Smooth muscle cell (in vitro differentiated cells): ENCODE results near the gene MTUS2. TPM values are rescaled to one million over a fixed set of nuclear protein-coding genes. Genes with fewer than 3 reads are reported as not detected.
A peak's percentile ranks its signal among the peaks of the same experiment; 100 is the strongest.

Experiments
- DNase-seq: peaks from one replicate; lab custom pipeline; 2025; ENCODE audit not compliant: unreplicated experiment; lab: John Stamatoyannopoulos, UW
- H2AFZ ChIP-seq: fragments of 200-600 bp; sonication (generic); 2 replicates; pipeline ENCODE4 v1.6.0; 2016; ENCODE audit warnings: antibody characterized with exemption, low read depth, mild to moderate bottlenecking
- H3F3A ChIP-seq: fragments of 200-600 bp; sonication (generic); 2 replicates; pipeline ENCODE4 v1.6.0; 2017; ENCODE audit warnings: antibody characterized with exemption, low read depth
- H3K27ac ChIP-seq: fragments of 200-600 bp; sonication (generic); 2 replicates; pipeline ENCODE4 v1.5.1; 2016; ENCODE audit warnings: low read depth, mild to moderate bottlenecking
- H3K27me3 ChIP-seq: fragments of 200-600 bp; sonication (generic); 2 replicates; pipeline ENCODE4 v1.6.1; 2016; ENCODE audit warnings: low read depth, mild to moderate bottlenecking
- H3K36me3 ChIP-seq: fragments of 200-600 bp; sonication (generic); 2 replicates; pipeline ENCODE4 v1.5.1; 2016; ENCODE audit warnings: low read depth
- H3K4me1 ChIP-seq: fragments of 200-600 bp; sonication (generic); 2 replicates; pipeline ENCODE4 v1.5.1; 2016; ENCODE audit warnings: low read depth
- H3K4me2 ChIP-seq: fragments of 200-600 bp; sonication (generic); 2 replicates; pipeline ENCODE4 v1.6.0; 2016; ENCODE audit warnings: mild to moderate bottlenecking
- H3K4me3 ChIP-seq: fragments of 200-600 bp; sonication (generic); 2 replicates; pipeline ENCODE4 v1.5.1; 2016; ENCODE audit warnings: mild to moderate bottlenecking
- H3K79me2 ChIP-seq: fragments of 200-600 bp; sonication (generic); 2 replicates; pipeline ENCODE4 v1.6.0; 2016; ENCODE audit warnings: low read depth, mild to moderate bottlenecking
- H3K9ac ChIP-seq: fragments of 200-600 bp; sonication (generic); 2 replicates; pipeline ENCODE4 v1.6.0; 2016; ENCODE audit warnings: low read depth
- H3K9me3 ChIP-seq: fragments of 200-600 bp; sonication (generic); replicated peaks from 2 replicates; pipeline ENCODE4 v1.5.1; 2016; ENCODE audit warnings: low read depth
- H4K20me1 ChIP-seq: fragments of 200-600 bp; sonication (generic); 2 replicates; pipeline ENCODE4 v1.6.0; 2016; ENCODE audit warnings: low read depth
- WGBS: methylation state at CpG from one replicate; pipeline ENCODE4 v1.1.7; 2016; ENCODE audit warnings: low lambda C conversion rate; 5-methylcytosine and 5-hydroxymethylcytosine counted together
- polyA plus RNA-seq: library from polyadenylated mRNA; unstranded; fragments of >200 nt; fragmentation: Nextera tagmentation; extraction: Ambion mirVana; gene quantifications from 2 replicates; pipeline ENCODE4 v1.2.1, GENCODE V29; 2016
- total RNA-seq: library from RNA; depleted of rRNA; stranded (reverse); fragments of >200 nt; gene quantifications from 2 replicates; pipeline ENCODE4 v1.2.3, GENCODE V29; 2014
- TF ChIP-seq, protein P1 (sequence below): fragments of 200-600 bp; sonication (generic); IDR thresholded peaks from 2 replicates; pipeline ENCODE4 v1.5.1; 2017; ENCODE audit warnings: borderline replicate concordance, mild to moderate bottlenecking, antibody characterized with exemption; ENCODE audit not compliant: insufficient read depth, poor library complexity, severe bottlenecking

The MTUS2 gene
- total and polyA plus RNA-seq, 2 experiments from 2014 or later = 0.06 to 0.63 TPM

DNA sequence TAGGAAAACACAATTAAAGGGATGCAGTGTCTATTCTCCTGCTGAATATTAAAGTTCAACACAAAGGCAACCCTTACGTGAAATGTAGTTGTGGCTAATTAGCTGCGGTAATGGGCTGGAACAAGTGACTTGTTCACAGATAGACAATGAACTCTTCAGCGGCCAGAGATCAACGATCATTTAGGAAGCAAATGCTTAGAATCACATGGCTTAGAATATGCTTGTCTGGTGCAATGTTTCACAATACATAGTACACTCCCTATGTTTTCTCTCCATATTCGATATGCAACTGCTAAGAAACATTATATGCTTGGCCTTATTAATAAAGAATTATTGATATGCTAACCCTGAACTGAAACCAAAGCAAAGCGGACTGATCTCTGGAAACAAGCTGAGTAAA, 25.7 kb upstream of the MTUS2 start:
- TF ChIP-seq, protein P1, sequence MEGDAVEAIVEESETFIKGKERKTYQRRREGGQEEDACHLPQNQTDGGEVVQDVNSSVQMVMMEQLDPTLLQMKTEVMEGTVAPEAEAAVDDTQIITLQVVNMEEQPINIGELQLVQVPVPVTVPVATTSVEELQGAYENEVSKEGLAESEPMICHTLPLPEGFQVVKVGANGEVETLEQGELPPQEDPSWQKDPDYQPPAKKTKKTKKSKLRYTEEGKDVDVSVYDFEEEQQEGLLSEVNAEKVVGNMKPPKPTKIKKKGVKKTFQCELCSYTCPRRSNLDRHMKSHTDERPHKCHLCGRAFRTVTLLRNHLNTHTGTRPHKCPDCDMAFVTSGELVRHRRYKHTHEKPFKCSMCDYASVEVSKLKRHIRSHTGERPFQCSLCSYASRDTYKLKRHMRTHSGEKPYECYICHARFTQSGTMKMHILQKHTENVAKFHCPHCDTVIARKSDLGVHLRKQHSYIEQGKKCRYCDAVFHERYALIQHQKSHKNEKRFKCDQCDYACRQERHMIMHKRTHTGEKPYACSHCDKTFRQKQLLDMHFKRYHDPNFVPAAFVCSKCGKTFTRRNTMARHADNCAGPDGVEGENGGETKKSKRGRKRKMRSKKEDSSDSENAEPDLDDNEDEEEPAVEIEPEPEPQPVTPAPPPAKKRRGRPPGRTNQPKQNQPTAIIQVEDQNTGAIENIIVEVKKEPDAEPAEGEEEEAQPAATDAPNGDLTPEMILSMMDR = no peak
- Histone ChIP-seq H3K9ac (no peak overlapping the region), H3K36me3 (no peaks in the 10 kb centered on the region), H2AFZ (peak overlapping the region; percentile 27), H3K4me3 (no peak overlapping the region), H3F3A (peaks cover 4% of the 10 kb centered on the region), H3K9me3 (no peaks in the 10 kb centered on the region), H3K27ac (no peak overlapping the region), H3K27me3 (no peaks in the 10 kb centered on the region), H3K79me2 (no peaks in the 10 kb centered on the region), H3K4me2 (no peak overlapping the region), H4K20me1 (no peaks in the 10 kb centered on the region), H3K4me1 (no peaks in the 10 kb centered on the region)
- WGBS = 77% methylated on average over 6 of the region's 6 CpGs
- DNase-seq = no peak

- Histone ChIP-seq H3K9me3 (no peaks in the 10 kb centered on the region), H3K4me1 (no peaks in the 10 kb centered on the region), H3K79me2 (no peaks in the 10 kb centered on the region), H3K36me3 (no peaks in the 10 kb centered on the region), H3F3A (peaks cover 4% of the 10 kb centered on the region), H3K27me3 (no peaks in the 10 kb centered on the region), H3K27ac (no peak overlapping the region), H2AFZ (no peak overlapping the region), H4K20me1 (no peaks in the 10 kb centered on the region), H3K4me3 (no peak overlapping the region), H3K4me2 (peak overlapping the region; percentile 82), H3K9ac (no peak overlapping the region)
- TF ChIP-seq, protein P1 = no peak
- no peak for DNase-seq
- 100% methylated on average over 1 of the region's 1 CpG for WGBS
These were observed 23.2 kb upstream of the MTUS2 start for GRCh38 chr13:28796938-28797257.

- H3K9ac ChIP-seq = no peak overlapping the region
- no peaks in the 10 kb centered on the region for H4K20me1 ChIP-seq
- no peaks in the 10 kb centered on the region for H3K4me1 ChIP-seq
- no peak for DNase-seq
- H3F3A ChIP-seq = no peaks in the 10 kb centered on the region
- H2AFZ ChIP-seq = no peak overlapping the region
- TF ChIP-seq, protein P1 = peak; percentile 49
- H3K9me3 ChIP-seq = no peaks in the 10 kb centered on the region
- no peaks in the 10 kb centered on the region for H3K36me3 ChIP-seq
- H3K4me3 ChIP-seq = no peak overlapping the region
- no peak overlapping the region for H3K4me2 ChIP-seq
- 56% methylated on average over 11 of the region's 11 CpGs for WGBS
- H3K27ac ChIP-seq = no peak overlapping the region
- H3K79me2 ChIP-seq = no peaks in the 10 kb centered on the region
- no peaks in the 10 kb centered on the region for H3K27me3 ChIP-seq
These were observed 14.8 kb upstream of the MTUS2 start for GRCh38 chr13:28805193-28805819.

DNA sequence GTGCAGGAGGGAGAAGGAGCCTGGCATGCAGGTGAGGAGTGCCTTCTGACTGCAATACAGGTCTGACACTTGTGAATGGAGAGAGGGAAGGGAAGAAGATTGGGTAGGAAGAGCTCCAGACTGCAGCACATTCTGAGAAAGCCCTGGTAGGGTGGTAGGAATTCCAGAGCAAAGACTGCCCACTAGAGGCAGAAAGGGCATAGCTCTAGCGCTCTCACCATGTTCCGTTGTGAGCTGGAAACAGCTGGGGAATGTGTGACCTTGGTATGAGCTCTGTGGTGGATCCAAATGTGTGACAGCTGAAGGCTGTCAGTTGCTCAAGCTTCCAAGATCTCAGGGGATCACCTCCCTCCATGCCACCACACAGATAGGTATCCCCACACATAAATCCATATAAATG, 2.9 kb upstream of the MTUS2 start:
- Histone ChIP-seq H4K20me1 (no peaks in the 10 kb centered on the region), H3K9ac (no peak overlapping the region), H3K4me1 (peaks cover 7% of the 10 kb centered on the region), H3K36me3 (no peaks in the 10 kb centered on the region), H2AFZ (no peak overlapping the region), H3K9me3 (no peaks in the 10 kb centered on the region), H3K27ac (no peak overlapping the region), H3K79me2 (no peaks in the 10 kb centered on the region), H3F3A (no peaks in the 10 kb centered on the region), H3K27me3 (peaks cover 36% of the 10 kb centered on the region), H3K4me3 (no peak overlapping the region), H3K4me2 (no peak overlapping the region)
- DNase-seq = no peak
- TF ChIP-seq, protein P1 = peak; percentile 19
- 50% methylated on average over 2 of the region's 2 CpGs for WGBS
